ENCODE results near the gene RTEL1. TPM values are rescaled to one million over a fixed set of nuclear protein-coding genes. Genes with fewer than 3 reads are reported as not detected.
"Not testable (repeated sequence)": the region's sequence is repeated elsewhere in the genome, so short reads cannot be mapped to it uniquely, and the experiment has no call there.

Gene RTEL1
- total RNA-seq, 1 experiment from 2014 or later = 39.2 TPM

GRCh38 chr20:63658749-63659187 lies 656 bp downstream of the RTEL1 start:
- BruUV-seq (replicated peaks) = no TSS peak
- peaks cover 9% of the 10 kb centered on the region for H3K4me1 Mint-ChIP-seq (ENCODE audit: insufficient read depth, unreplicated experiment)
- intact Hi-C loops (cut with micrococcal nuclease) = loop anchor here (5.0 kb wide), 1 partner anchor 39 kb away; the partner anchor contains the start of gene TNFRSF6B
- DNase-seq (ENCODE audit: unreplicated experiment) = no peak
- H3K9me3 Mint-ChIP-seq (ENCODE audit: unreplicated experiment) = no peaks in the 10 kb centered on the region
- H3K27me3 Mint-ChIP-seq (ENCODE audit: insufficient read depth, unreplicated experiment) = no peaks in the 10 kb centered on the region
- peaks cover 6% of the 10 kb centered on the region for H3K36me3 Mint-ChIP-seq (ENCODE audit: insufficient read depth, unreplicated experiment)
- peak overlapping the region; percentile 97 for H3K27ac Mint-ChIP-seq (ENCODE audit: low read depth, unreplicated experiment)
- H3K4me3 Mint-ChIP-seq (ENCODE audit: unreplicated experiment) = peak overlapping the region; percentile 88
- CTCF ChIA-PET = interaction anchor here (1.5 kb wide), 1 partner anchor 10 kb away, joined by 4 read pairs; no protein-coding TSS in a partner anchor
- POLR2A ChIA-PET = interaction anchor here (0.7 to 2.6 kb wide), 30 partner anchors 8 to 732 kb away, joined by 3 to 48 read pairs (median 6); partner anchors contain the start of genes ARFGAP1, ARFRP1, GMEB2 and PPDPF
- no peak for TF ChIP-seq CTCF (IDR thresholded peaks at IDR 0.05; ENCODE audit: unreplicated experiment)

GRCh38 chr20:63659370-63659769 lies 1.3 kb downstream of the RTEL1 start:
- ChIA-PET CTCF (no interaction called here), POLR2A (interaction anchor here (0.5 to 2.6 kb wide), 6 partner anchors 17 to 242 kb away, joined by 3 to 48 read pairs (median 4); partner anchors contain the start of genes GMEB2 and PPDPF)
- Mint-ChIP-seq H3K9me3 (ENCODE audit: unreplicated experiment) (no peaks in the 10 kb centered on the region), H3K27ac (ENCODE audit: low read depth, unreplicated experiment) (no peak overlapping the region), H3K36me3 (ENCODE audit: insufficient read depth, unreplicated experiment) (peaks cover 6% of the 10 kb centered on the region), H3K27me3 (ENCODE audit: insufficient read depth, unreplicated experiment) (no peaks in the 10 kb centered on the region), H3K4me3 (ENCODE audit: unreplicated experiment) (peak overlapping the region; percentile 88), H3K4me1 (ENCODE audit: insufficient read depth, unreplicated experiment) (peaks cover 9% of the 10 kb centered on the region)
- intact Hi-C loops (cut with micrococcal nuclease) = loop anchor here (5.0 kb wide), 1 partner anchor 38 kb away; the partner anchor contains the start of gene TNFRSF6B
- BruUV-seq (replicated peaks) = no TSS peak
- DNase-seq (ENCODE audit: unreplicated experiment) = no peak
- no peak for TF ChIP-seq CTCF (IDR thresholded peaks at IDR 0.05; ENCODE audit: unreplicated experiment)

GRCh38 chr20:63660174-63660573 lies 2.1 kb downstream of the RTEL1 start:
- not testable (repeated sequence) for DNase-seq (ENCODE audit: unreplicated experiment)
- POLR2A ChIA-PET = interaction anchor here (0.7 to 1.9 kb wide), 2 partner anchors 28 to 33 kb away, joined by 3 to 4 read pairs; partner anchors contain the start of gene GMEB2
- peak overlapping the region; percentile 88 for H3K4me3 Mint-ChIP-seq (ENCODE audit: unreplicated experiment)

GRCh38 chr20:63660622-63661021 lies 2.5 kb downstream of the RTEL1 start:
- no peak for DNase-seq (ENCODE audit: unreplicated experiment)
- POLR2A ChIA-PET = interaction anchor here (0.7 to 1.9 kb wide), 2 partner anchors 29 to 33 kb away, joined by 3 to 4 read pairs; partner anchors contain the start of gene GMEB2
- no peak overlapping the region for H3K27ac Mint-ChIP-seq (ENCODE audit: low read depth, unreplicated experiment)
- peaks cover 9% of the 10 kb centered on the region for H3K4me1 Mint-ChIP-seq (ENCODE audit: insufficient read depth, unreplicated experiment)
- peaks cover 11% of the 10 kb centered on the region for H3K36me3 Mint-ChIP-seq (ENCODE audit: insufficient read depth, unreplicated experiment)
- CTCF ChIA-PET = no interaction called here
- BruUV-seq (replicated peaks) = no TSS peak
- H3K9me3 Mint-ChIP-seq (ENCODE audit: unreplicated experiment) = no peaks in the 10 kb centered on the region
- no peak overlapping the region for H3K4me3 Mint-ChIP-seq (ENCODE audit: unreplicated experiment)
- TF ChIP-seq CTCF (IDR thresholded peaks at IDR 0.05; ENCODE audit: unreplicated experiment) = no peak
- intact Hi-C loops (cut with micrococcal nuclease) = no loop called here
- H3K27me3 Mint-ChIP-seq (ENCODE audit: insufficient read depth, unreplicated experiment) = no peaks in the 10 kb centered on the region

More at GRCh38 chr20:63660174-63660573, 2.1 kb downstream of the RTEL1 start:
- H3K36me3 Mint-ChIP-seq (ENCODE audit: insufficient read depth, unreplicated experiment) = peaks cover 10% of the 10 kb centered on the region
- H3K9me3 Mint-ChIP-seq (ENCODE audit: unreplicated experiment); H3K4me1 Mint-ChIP-seq (ENCODE audit: insufficient read depth, unreplicated experiment); CTCF ChIA-PET; H3K27ac Mint-ChIP-seq (ENCODE audit: low read depth, unreplicated experiment); intact Hi-C loops (cut with micrococcal nuclease); H3K27me3 Mint-ChIP-seq (ENCODE audit: insufficient read depth, unreplicated experiment): not testable (repeated sequence)
- BruUV-seq (replicated peaks) = TSS peak; percentile 43

All from MCF 10A (cell line).